Lung (tissue), 12 donors: ENCODE measurements around the gene CEP350. TPM values are rescaled to one million over a fixed set of nuclear protein-coding genes. Genes with fewer than 3 reads are reported as not detected.

Source experiments
- ATAC-seq: fragments of 200-7000 bp; cut with Tn5 transposase; one replicate; pipeline ENCODE4 v1.9.1; 2020; ENCODE audit warnings: moderate number of reproducible peaks; ENCODE audit not compliant: insufficient read depth, low FRiP score
- DNase-seq, 3 donors: peaks; one replicate each; pipeline ENCODE4 v3.0.0-alpha.2; 2013 to 2017
- H3K27ac ChIP-seq, 2 donors: one replicate each; pipeline ENCODE4 v1.5.1; 2013; ENCODE audit warnings: mild to moderate bottlenecking in 2 of 2, moderate library complexity in 2 of 2, control low read depth in 1 of 2, inconsistent platforms in 1 of 2, low read depth in 1 of 2, low read length in 1 of 2
- H3K27me3 ChIP-seq, 3 donors: one replicate each; pipeline ENCODE4 v1.5.1; 2013; ENCODE audit warnings: low read length in 2 of 3; ENCODE audit not compliant: control insufficient read depth in 3 of 3, insufficient read depth in 3 of 3
- H3K36me3 ChIP-seq, 4 donors: one replicate each; pipeline ENCODE4 v1.5.1; 2013; ENCODE audit warnings: low read length in 4 of 4, mild to moderate bottlenecking in 1 of 4, moderate library complexity in 1 of 4; ENCODE audit not compliant: control insufficient read depth in 4 of 4, insufficient read depth in 4 of 4
- H3K4me1 ChIP-seq, 5 donors: one replicate each; pipeline ENCODE4 v1.5.1; 2013; ENCODE audit warnings: low read length in 5 of 5, mild to moderate bottlenecking in 2 of 5, moderate library complexity in 1 of 5; ENCODE audit not compliant: control insufficient read depth in 5 of 5, insufficient read depth in 5 of 5
- H3K4me3 ChIP-seq: one replicate; pipeline ENCODE4 v1.5.1; 2013; ENCODE audit warnings: mild to moderate bottlenecking, control low read depth, moderate library complexity
- H3K9ac ChIP-seq, 2 donors: one replicate each; pipeline ENCODE4 v1.5.1; 2013; ENCODE audit warnings: low read length in 2 of 2, control low read depth in 1 of 2; ENCODE audit not compliant: insufficient read depth in 1 of 2
- H3K9me3 ChIP-seq, 4 donors: one replicate each; pipeline ENCODE4 v1.5.1; 2013; ENCODE audit warnings: low read length in 3 of 4, mild to moderate bottlenecking in 1 of 4, moderate library complexity in 1 of 4; ENCODE audit not compliant: control insufficient read depth in 4 of 4, insufficient read depth in 3 of 4
- WGBS, 2 donors: extraction: QIAGEN DNeasy Blood & Tissue Kit; methylation state at CpG; one replicate each; pipeline ENCODE4 v1.1.7; 2013; 5-methylcytosine and 5-hydroxymethylcytosine counted together
- polyA plus RNA-seq, 2 donors: library from polyadenylated mRNA; stranded (reverse); fragments of 200-250 nt; gene quantifications; one replicate each; pipeline ENCODE4 v1.2.1, GENCODE V29; 2013
- total RNA-seq, 2 donors: library from RNA; depleted of rRNA in 1 of 2; stranded (reverse); fragments of >200 nt in 1 of 2; gene quantifications; one replicate each; pipeline ENCODE4 v1.2.1, GENCODE V29; 2014 to 2021
- TF ChIP-seq, protein P1 (sequence below): IDR thresholded peaks from 2 replicates; pipeline ENCODE4 v1.5.1; 2012; ENCODE audit warnings: mild to moderate bottlenecking; ENCODE audit errors: control extremely low read depth, extremely low read depth
- donor health status: control.
- donor health status: control.
- donor health status: Bipolar disorder and iron deficiency.
- donor health status: healthy.
- donor health status: DM: yes; HTN: yes; CAD: no.

The CEP350 gene
- total and polyA plus RNA-seq, 4 donors: 4.3 to 89.8 (median 23.0) TPM

DNA sequence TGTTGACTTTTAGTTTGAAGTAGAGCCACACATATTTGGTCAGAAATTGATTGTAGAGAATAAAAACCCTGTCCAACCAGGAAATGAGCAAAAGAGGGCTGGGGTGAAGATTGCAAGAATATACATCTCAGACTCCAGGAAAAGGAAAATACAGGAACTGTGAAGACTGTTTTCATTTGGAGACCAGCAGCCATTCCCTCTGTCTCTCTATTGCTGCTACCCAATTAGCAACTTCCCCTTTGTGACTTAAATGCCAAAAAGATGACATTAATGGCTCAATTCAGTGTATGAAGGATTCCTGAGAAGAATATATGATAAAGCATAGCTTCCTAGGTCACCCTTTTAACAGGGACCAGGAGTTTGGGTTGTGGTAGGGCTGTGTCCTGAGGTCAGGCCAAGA, 31.6 kb upstream of the CEP350 start:
- Histone ChIP-seq H3K27ac (no peak overlapping the region), H3K9ac (no peak overlapping the region), H3K4me3 (no peak overlapping the region), H3K4me1 (no peaks in the 10 kb centered on the region), H3K9me3 (no peaks in the 10 kb centered on the region), H3K36me3 (peaks cover under 1 to 14% (median 13%) of the 10 kb centered on the region in 4 donors), H3K27me3 (no peaks in the 10 kb centered on the region)
- ATAC-seq: no peak
- DNase-seq: no peak
- TF ChIP-seq, protein P1, sequence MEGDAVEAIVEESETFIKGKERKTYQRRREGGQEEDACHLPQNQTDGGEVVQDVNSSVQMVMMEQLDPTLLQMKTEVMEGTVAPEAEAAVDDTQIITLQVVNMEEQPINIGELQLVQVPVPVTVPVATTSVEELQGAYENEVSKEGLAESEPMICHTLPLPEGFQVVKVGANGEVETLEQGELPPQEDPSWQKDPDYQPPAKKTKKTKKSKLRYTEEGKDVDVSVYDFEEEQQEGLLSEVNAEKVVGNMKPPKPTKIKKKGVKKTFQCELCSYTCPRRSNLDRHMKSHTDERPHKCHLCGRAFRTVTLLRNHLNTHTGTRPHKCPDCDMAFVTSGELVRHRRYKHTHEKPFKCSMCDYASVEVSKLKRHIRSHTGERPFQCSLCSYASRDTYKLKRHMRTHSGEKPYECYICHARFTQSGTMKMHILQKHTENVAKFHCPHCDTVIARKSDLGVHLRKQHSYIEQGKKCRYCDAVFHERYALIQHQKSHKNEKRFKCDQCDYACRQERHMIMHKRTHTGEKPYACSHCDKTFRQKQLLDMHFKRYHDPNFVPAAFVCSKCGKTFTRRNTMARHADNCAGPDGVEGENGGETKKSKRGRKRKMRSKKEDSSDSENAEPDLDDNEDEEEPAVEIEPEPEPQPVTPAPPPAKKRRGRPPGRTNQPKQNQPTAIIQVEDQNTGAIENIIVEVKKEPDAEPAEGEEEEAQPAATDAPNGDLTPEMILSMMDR: no peak

DNA sequence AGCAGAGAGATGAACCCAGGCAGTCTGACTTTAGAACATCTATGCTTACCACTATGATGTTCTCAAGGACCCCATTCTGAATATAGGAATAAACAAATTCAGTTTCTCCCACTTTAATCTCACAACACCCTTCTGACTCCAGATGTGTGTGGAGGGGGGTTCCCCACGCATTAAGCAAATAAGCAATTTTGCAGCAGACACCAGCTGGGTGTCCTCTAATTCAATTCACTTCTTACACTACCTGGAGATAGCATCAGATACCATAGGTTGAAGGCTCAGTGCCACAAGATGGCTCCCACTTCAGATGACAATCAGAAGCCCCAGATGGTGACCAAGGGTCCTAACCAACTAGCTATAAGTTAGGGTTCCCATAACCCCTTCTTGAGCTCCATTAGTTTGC, 30.3 kb upstream of the CEP350 start:
- TF ChIP-seq, protein P1: no peak
- no peak overlapping the region for H3K9ac ChIP-seq
- peaks cover 0 to 6% (median 4%) of the 10 kb centered on the region in 4 donors for H3K36me3 ChIP-seq
- H3K27ac ChIP-seq: no peak overlapping the region
- WGBS, 2 donors: 93 to 98% methylated on average over 1 of the region's 1 CpG
- DNase-seq (no peak), ATAC-seq (no peak)
- H3K4me1 ChIP-seq: no peaks in the 10 kb centered on the region
- H3K27me3 ChIP-seq: no peaks in the 10 kb centered on the region
- no peaks in the 10 kb centered on the region for H3K9me3 ChIP-seq
- no peak overlapping the region for H3K4me3 ChIP-seq

DNA sequence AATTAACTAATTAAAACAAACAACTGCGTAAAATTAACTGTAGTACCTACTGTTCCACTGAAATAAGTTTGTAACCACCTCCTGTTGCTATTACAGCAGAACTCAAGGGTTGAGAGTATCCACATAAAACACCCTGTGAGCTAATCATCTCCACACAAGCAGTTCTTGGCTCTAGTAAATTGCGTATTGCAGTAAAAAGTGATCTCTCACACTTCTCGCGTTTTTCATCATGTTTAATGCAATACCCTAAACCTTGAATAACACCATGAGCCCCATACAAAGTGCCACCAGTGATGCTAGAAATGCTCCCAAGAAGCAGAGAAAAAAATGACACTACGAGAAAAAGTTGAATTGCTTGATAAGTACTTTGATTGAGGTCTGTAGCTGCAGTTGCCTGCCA, 29.3 kb upstream of the CEP350 start:
- DNase-seq (no peak), ATAC-seq (no peak)
- no peak overlapping the region for H3K27ac ChIP-seq
- no peak overlapping the region for H3K4me3 ChIP-seq
- no peak overlapping the region for H3K9ac ChIP-seq
- no peaks in the 10 kb centered on the region for H3K27me3 ChIP-seq
- WGBS, 2 donors: 91 to 95% methylated on average over 5 of the region's 5 CpGs
- no peaks in the 10 kb centered on the region for H3K4me1 ChIP-seq
- H3K36me3 ChIP-seq: peaks cover 0 to 4% (median under 1%) of the 10 kb centered on the region in 4 donors
- no peaks in the 10 kb centered on the region for H3K9me3 ChIP-seq
- TF ChIP-seq, protein P1: no peak
